HG03108 (cell line): ENCODE data around the gene NTN1.
"Not testable (repeated sequence)": the region's sequence is repeated elsewhere in the genome, so short reads cannot be mapped to it uniquely, and the experiment has no call there.

Source experiments
- ATAC-seq: cut with Tn5 transposase; IDR thresholded peaks from one replicate; pipeline ENCODE4 v1.9.1; 2021; ENCODE audit warnings: moderate library complexity; ENCODE audit not compliant: unreplicated experiment

Gene NTN1

DNA sequence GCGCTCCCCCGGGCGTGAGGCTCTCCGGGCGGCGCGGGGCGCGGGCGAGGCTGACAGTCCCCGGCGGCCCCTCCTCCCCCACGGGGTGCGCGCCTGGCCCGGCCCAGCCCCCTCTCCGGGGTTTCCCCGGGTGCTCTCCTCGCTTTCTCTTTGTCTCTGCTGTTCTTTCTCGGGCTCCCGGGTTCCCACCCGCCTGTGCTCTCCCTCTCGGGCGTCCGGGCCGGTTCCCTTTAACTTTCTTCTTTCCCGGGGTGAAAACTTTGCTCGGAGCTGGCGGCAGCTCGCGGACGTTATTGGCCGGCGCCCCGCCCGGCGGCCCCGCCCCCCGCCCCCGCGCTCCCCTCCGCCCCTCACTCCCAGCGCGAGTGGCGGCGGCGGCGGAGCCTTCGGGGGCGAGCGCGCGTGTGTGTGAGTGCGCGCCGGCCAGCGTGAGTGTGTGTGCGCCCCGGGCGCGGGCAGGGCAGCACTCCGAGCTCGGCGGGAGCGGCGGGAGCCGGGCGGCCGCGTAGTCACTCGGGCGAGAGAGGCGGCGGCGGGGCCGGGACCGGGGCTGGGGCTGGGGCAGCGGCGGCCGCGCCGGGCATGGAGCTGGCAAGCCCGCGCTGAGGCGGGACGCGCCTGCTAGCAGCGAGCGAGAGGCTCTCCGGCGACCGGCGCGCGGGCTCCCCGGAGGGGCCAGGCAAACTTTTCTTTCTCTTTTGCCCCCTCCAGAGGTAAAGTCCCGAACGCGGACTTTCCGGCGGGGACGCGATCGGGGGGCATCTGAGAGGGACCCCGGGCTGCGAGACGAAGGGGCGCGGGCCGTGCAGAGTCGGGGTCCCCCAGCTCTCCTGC is at the start of gene NTN1:
Gene NTN1 (plus strand): TSS at position 353 of the 834 bp plus-strand sequence. CDS start 864 bp downstream, outside the sequence.
- peak; percentile 50 for ATAC-seq

DNA sequence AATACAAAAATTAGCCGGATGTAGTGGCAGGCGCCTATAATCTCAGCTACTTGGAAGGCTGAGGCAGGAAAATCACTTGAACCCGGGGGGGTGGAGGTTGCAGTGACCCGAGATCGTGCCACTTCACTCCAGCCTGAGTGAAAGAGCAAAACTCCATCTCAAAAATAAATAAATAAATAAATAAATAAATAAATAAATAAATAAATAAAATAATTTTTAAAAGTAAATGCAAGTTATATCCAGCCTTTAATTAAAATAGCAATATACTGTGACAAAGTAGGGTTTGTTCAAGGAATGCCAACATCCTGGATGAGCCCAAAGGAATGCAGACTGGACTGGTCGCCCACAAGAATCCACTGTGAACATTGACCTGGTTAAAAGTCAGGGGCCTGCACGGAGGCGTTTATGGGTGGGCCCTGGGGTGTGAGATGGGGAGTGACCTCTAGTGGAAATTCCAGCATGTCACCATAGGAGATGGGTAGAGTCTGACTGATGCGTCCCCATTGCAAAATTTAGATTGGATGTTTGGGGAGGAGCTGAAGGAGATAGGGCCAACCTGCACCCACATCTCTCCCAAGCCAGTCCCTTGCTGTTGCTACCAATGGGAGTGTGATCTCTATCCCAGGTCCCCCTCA is 46.1 kb upstream of the NTN1 start:
- no peak for ATAC-seq

GRCh38 chr17:8976638-8977037 is 44.7 kb upstream of the NTN1 start:
- no peak for ATAC-seq

DNA sequence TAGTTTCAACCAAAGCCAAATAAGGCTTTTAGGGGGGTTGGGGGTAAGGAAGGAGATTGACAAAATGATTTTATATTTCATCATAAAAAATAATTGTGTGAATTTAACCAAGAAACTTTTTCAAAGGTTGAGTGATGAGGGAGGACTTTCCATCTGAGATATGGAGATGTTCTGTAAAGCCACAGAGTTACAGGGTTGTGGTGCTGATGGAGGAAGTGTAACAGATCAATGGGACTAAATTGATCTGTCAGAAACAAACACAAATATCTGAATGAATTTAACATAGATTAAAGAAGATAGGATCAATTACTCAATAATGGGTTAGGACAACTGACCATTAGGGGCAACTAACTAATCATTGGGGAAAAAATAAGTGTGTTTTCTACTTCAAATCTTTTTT is 41.6 kb upstream of the NTN1 start:
- no peak for ATAC-seq

GRCh38 chr17:8981443-8981842 is 39.9 kb upstream of the NTN1 start:
- no peak for ATAC-seq

GRCh38 chr17:8984225-8984624 is 37.1 kb upstream of the NTN1 start:
- ATAC-seq = not testable (repeated sequence)

DNA sequence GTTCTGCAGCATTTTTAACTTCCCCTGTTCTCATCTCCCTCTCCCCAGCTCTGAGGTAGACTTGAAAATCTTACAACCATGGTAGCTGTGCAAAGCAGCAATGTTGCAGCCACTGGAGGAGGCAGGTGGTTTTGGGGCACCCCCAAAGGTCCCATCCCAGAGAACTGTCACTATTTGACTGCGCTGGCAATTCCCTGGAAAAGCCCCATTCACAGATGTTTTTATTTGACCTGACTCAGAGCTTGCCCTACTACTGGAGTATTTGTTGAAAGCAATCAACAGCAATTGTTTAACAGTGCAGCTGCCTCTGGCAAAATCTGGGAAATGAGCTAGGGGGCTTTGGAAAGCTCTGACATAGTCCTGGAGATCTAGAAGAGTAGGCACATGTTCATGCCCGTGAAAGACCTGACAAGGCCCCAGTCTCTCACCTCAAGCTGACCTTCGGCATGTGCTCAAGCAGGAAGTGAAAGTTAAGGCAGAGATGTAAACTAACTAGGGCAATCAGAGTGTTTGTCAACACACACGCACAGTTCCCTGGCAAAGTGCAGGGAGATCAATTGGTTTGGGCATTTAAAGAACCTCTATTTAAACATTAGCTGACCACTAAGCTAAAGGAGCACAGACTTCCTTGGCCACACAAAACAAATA is 36.1 kb upstream of the NTN1 start:
- ATAC-seq = no peak

DNA sequence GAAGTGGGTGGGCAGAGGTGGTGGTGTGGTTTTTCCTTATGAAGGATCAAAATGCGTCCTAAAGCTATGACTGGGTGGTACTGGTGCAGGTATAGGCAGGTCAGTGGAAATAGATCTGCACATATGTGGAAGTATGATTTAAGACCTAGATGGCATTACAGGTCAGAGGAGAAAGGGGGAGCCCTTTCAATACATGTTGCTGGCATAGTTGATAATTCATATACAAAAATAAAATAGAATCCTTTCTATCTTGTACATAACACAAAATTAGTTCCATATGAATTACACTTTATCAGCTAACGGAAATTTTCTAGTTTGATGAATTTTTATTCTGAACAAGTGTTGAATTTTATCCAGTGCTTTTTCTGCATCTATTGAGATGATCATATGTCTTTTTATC is 35.0 kb upstream of the NTN1 start:
- no peak for ATAC-seq

- not testable (repeated sequence) for ATAC-seq
Measured at GRCh38 chr17:8988263-8988935, 32.9 kb upstream of the NTN1 start.

- ATAC-seq = no peak
Measured at GRCh38 chr17:8991514-8992285, 29.6 kb upstream of the NTN1 start.

- ATAC-seq = no peak
Measured at GRCh38 chr17:8994319-8994718, 27.0 kb upstream of the NTN1 start.

- no peak for ATAC-seq
Measured at GRCh38 chr17:8995711-8996110, 25.6 kb upstream of the NTN1 start.

DNA sequence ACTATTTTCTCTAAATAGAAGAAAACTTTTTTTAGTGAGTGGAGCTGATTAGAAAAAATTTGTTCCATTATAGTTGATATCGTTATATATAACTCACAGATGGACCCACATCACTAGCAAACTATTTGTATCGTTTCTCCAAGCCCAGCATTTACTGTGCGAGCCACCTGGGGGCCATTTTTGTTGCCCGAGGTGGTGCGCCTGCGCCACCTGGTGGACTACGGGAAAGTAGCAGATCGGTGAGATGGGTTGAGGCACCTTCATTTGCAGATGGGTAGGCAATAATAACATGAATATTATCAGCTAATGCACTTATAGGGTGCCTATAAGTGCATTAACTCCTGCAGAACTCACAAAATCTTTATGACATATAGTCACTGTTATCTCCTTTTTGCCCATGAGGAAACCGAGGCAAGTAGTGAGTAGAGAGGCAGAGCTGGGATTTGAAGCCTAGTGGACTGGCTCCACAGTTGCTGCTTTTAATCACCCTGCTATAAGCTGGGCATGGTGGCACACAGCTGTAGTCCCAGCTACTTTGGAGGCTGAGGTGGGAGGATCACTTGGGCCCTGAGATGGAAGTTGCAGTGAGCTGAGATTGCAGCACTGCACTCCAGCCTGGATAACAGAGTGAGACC is 23.2 kb upstream of the NTN1 start:
- no peak for ATAC-seq

DNA sequence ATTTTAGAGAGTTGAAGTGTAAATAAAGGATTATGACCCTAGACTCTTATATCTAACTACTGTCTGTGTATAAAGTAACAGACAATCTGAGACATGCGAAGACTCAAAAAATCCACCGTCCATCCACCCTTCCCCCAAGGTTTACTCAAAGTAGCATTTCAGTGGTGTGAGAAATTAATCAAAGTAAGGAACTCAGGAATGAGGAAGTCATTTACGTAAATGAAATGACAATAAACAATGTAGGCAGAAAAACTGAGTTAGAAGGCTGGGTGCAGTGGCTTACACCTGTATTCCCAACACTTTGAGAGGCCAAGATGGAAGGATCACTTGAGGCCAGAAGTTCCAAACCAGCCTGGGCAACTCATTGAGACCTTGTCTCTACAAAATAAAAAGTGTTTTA is 19.8 kb upstream of the NTN1 start:
- ATAC-seq = no peak

- ATAC-seq = no peak
Measured at GRCh38 chr17:9002227-9002605, 19.1 kb upstream of the NTN1 start.

- ATAC-seq = no peak
Measured at GRCh38 chr17:9002606-9003354, 18.5 kb upstream of the NTN1 start.

DNA sequence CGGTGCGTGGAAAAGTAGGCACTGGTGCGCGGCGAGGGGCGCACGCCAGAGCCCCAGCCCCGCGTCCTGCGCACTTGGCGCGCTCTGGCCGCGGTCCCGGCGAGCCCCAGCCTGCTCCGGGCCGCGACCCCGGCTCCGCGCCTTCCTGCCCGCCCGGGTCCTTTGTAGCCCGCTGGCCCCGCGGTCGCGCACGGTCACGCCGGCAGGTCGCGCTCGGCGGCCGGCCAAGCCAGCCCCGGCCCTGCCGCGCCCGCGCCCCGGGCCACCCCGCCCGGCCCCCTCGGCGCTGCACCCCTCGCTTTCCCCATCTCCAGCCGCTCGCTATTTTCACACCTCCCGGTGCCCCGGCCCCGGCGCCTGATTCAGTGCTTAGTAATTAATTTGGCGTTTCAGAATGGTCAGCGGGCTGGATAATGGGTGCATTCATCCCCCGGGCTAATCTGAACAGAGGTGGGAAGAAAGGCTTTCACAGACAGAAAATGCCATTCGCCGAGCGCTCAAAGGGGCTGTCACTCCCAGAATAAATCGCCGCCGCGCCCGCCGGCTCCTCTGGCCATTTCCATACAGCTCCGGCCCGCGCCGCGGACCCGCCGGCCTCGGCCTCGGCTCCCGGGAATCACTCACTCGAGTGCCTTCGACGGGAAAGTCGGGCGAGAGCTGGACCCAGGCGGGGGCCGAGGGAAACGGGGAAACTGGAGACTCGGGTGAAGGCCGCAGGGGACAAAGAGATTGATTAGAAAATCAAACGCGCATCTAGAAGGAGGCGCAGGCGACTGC is 17.8 kb upstream of the NTN1 start:
- ATAC-seq = no peak

DNA sequence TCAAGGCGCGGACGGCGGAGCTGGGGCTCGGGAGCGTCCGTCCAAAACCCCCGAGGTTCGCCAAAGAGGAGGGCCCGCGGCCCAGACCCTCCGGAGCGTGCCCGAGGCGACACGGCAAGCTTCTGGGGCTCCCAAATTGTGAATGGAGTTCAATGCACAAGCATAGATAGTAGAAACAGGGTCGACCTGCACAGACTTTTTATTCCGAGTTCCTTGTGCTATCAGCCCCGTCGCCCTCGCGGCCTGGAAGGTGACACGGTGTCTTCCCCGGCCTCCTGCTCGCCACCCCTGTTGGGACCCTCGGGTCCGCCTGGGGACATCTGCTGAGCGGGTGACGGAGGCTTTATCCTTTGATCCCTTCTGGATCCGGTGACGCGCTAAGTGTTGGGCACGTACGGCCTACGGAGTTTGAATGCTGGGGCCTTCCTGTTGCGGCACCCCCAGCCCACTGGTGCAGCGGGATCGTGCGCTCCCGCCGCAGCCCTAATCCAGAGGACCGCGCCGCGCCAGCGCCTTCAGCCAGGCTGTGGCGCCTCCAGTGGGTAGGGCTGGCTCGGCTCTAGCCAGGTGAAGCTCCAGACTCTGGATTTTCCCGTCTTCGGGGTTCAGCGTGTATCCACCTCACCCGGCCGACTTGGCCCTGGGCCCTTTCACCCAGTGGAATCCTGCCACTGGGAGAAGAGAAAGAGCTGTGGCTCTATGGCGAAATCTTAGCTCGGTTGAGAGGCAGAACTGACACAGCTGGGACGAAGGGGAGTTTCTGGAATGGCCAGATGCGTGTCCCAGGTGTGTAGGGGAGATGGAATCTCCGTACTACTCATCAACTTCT is 17.0 kb upstream of the NTN1 start:
- ATAC-seq = no peak
